Panc1 (cell line): Measurements from ENCODE around the gene TSPAN33.

Source experiments
- CTCF ChIP-seq: fragments of 450-650 bp; IDR thresholded peaks from 2 replicates; pipeline ENCODE4 v1.5.1; 2017; ENCODE audit warnings: mild to moderate bottlenecking
- POLR2AphosphoS5 ChIP-seq: IDR thresholded peaks from 2 replicates; pipeline ENCODE4 v1.6.1; 2012; ENCODE audit warnings: mild to moderate bottlenecking, low read depth, low read length, moderate library complexity
- SIN3A ChIP-seq: IDR thresholded peaks from 2 replicates; pipeline ENCODE4 v1.6.1; 2012; ENCODE audit warnings: low read depth, mild to moderate bottlenecking, low read length, moderate library complexity, borderline replicate concordance; ENCODE audit not compliant: insufficient read depth
- TCF7L2 ChIP-seq: IDR thresholded peaks from 2 replicates; pipeline ENCODE4 v1.6.1; 2011; ENCODE audit warnings: mild to moderate bottlenecking, low read depth, low read length, inconsistent platforms

GRCh38 chr7:129143724-129144094 is 798 bp upstream of the TSPAN33 start:
- TF ChIP-seq CTCF, result no peak
- TF ChIP-seq POLR2AphosphoS5, result no peak
- no peak for TF ChIP-seq SIN3A
- no peak for TF ChIP-seq TCF7L2
